ENCODE measurements around the gene RIC3.

RIC3 gene

DNA sequence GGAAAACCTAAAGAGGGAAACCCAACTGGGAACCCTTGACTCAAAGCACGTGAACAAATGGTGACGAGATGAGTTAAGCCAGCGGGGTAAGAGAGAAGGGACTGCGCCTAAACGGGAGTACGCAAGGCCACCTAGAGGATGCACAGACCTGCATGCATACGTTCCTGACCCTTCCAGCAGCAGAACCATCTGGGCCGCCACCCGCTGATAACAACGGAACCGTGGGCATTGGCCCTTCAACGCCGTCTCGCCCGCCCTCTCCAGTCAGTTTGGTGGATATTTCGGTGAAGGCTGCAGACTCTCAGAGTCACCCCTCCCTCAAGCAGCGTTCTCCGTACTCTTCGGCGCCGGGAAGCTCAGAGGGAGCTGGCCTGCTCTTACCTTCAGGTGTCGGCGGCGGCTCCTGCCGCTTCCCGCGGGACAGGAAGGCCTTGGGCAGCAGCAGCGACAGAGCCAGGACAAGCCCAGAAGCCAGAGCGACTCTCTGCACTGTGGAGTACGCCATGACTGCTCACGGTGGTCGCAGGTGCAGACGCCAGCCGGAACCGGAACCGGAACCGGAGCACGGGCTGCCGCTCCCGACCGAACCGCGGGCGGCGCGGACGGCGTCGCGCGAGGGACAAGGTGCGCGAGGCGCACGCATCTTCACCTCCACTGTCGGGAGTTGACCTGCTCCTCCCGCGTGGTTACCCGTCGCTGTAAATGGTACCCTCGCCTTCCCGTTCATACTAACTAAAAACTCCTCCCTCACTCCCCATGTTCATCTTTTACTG lies at the start of gene RIC3:
RIC3 (minus strand) TSS at position 541 of the 773 bp plus-strand sequence; CDS start at position 505, 36 bp downstream.
- peak; percentile 69 for DNase-seq (ENCODE audit: low read depth, low spot score)

DNA sequence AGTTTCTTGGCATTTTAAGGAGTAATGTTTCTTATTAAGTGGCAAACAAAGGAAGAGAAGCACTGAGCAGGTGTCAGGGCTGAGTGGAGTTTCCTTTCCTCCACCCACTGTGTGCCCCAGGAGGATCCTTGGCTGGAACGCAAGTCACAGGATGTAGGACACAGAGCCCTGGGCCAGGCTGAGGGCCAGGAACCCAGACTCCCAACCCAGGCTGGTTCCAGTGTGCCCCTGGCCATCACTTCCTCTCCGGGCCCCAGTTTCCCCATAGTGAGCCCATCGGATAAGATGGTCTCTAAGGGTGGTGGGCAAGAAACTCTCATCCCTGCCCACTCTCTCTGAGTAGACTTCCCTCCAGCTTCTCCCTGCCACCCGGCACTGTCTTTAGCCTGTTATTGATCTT lies 49.6 kb upstream of the RIC3 start:
- DNase-seq (ENCODE audit: low read depth, low spot score), result no peak

GRCh38 chr11:8217926-8218325 lies 49.1 kb upstream of the RIC3 start:
- DNase-seq (ENCODE audit: low read depth, low spot score), result peak; percentile 73

GRCh38 chr11:8217136-8217535 lies 48.3 kb upstream of the RIC3 start:
- no peak for DNase-seq (ENCODE audit: low read depth, low spot score)

- no peak for DNase-seq (ENCODE audit: low read depth, low spot score)
These were observed 44.6 kb upstream of the RIC3 start for GRCh38 chr11:8213376-8213775.

- peak; percentile 57 for DNase-seq (ENCODE audit: low read depth, low spot score)
These were observed 40.5 kb upstream of the RIC3 start for GRCh38 chr11:8209208-8209807.

DNA sequence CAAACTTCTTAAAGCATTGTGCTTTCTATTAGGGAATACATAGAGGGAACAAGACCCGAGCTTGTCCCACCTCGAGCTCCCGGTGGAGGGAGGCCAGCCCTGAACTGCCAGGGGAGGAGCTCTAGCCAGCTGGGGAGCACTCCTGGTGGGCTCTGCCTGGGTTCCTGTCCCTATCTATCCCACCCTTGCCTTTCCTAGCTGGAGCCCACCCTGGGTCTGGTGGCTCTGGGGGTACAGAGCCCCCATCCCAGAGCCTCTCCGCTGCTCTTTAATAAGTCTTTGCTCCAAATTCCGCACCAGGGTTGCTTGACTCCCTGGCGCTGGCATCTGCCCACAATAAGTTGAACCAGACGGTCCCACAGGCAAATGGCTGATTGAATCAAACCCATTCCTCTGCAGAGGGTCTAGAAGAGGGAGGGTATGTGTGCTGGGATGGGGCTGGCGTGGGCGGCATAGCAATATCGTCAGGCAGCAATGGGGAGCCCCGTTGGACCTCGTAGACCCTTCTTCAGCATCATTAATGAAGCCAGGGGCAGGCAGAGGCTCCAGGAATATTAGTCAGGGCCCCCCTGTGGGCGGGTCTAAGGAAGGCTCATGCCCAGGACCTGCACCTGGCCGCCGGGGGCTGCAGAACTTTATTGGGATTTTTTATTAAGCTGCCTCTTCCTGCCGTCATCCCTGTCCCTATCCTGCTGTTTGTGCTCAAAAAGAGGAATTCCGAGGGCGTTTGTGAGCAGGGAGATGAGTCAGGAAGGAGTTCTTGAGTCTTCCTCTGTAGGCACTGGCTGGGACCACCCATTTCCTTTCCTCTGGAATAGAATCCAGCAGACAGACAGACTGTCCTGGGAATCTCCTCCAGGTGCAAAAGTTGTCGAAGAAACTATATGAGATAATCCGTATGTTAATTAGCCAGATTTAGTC lies 38.5 kb upstream of the RIC3 start:
- no peak for DNase-seq (ENCODE audit: low read depth, low spot score)

- peak; percentile 33 for DNase-seq (ENCODE audit: low read depth, low spot score)
These were observed 37.6 kb upstream of the RIC3 start for GRCh38 chr11:8206251-8207079.

DNA sequence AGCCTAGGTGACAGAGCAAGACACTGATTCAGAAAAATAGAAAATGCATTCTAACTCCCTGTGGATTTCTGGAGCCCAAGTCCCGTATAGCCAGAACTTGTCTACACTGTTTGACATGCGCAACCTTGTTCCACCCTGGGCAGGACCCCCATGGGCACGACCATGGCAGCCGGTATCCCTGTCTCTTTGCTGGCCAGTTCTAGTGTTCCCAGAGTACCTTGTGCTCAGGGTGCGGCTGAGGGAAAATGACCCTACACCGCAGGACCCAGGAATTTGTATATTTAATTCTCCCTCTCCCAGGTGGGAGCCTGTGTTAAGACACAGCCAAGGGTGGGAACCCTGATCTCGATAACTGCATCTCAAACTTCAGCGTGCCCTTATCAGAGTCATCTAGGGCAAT lies 36.7 kb upstream of the RIC3 start:
- DNase-seq (ENCODE audit: low read depth, low spot score), result no peak

DNA sequence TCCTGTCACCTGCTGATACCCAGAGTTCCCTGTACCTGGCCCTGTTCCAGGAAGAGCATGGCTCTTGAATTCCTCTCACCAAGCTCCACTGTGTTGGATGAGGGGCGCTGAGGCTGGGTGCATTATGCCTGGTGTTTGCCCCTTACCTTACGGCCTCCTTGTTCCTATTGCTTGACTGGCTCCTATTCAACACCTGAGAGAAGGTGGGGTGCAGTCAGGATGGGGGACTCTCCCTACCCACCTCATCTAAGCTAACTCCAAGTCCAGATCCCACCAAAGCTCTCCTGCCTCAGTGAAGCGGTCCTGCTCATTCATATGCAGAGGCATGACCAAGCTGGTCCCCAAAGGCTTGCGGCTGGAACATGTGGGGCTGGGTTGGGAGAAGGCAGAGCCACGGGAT lies 35.8 kb upstream of the RIC3 start:
- DNase-seq (ENCODE audit: low read depth, low spot score), result no peak

DNA sequence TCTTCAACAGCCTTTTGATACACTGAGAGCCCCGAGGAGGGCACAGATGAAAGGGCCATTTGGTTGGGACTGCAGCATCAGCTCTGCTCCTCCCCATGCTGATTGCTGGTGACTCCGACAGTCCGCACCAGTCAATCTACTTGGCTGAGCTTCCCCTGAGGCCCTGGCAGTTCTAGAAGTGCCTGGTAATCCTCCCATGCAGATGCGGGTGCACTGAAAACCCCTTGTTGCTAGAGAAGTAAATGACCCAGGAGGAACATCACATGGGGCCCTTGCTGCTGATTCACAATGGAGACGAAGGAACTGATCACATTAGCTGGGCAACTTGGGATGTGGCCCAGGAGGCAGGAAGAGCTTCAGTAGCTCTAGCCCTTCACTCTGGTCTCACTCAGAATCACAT lies 35.2 kb upstream of the RIC3 start:
- no peak for DNase-seq (ENCODE audit: low read depth, low spot score)

GRCh38 chr11:8203414-8203715 lies 34.5 kb upstream of the RIC3 start:
- no peak for DNase-seq (ENCODE audit: low read depth, low spot score)

- no peak for DNase-seq (ENCODE audit: low read depth, low spot score)
These were observed 33.9 kb upstream of the RIC3 start for GRCh38 chr11:8202516-8203413.

GRCh38 chr11:8201644-8202365 lies 33.0 kb upstream of the RIC3 start:
- peak; percentile 46 for DNase-seq (ENCODE audit: low read depth, low spot score)

DNA sequence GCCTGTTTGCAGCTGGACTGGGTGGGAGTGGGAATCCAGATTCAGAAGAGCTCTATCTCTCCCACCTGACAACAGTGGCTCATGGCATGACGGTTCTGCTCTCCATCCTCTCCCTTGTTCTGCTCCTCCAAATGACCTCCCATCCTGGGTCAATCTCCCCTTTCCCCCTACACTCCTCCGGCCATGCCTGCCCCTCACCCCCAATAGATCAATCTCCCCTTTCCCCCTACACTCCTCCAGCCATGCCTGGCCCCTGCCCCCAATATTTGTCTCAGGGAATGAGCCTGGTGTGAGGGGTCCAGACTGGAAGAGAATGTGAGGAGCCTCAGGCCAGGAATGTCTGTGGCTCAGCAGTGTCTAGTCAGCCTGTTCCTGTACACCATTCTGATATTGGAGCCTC lies 30.9 kb upstream of the RIC3 start:
- no peak for DNase-seq (ENCODE audit: low read depth, low spot score)

- DNase-seq (ENCODE audit: low read depth, low spot score), result no peak
These were observed 27.9 kb upstream of the RIC3 start for GRCh38 chr11:8196749-8197148.

DNA sequence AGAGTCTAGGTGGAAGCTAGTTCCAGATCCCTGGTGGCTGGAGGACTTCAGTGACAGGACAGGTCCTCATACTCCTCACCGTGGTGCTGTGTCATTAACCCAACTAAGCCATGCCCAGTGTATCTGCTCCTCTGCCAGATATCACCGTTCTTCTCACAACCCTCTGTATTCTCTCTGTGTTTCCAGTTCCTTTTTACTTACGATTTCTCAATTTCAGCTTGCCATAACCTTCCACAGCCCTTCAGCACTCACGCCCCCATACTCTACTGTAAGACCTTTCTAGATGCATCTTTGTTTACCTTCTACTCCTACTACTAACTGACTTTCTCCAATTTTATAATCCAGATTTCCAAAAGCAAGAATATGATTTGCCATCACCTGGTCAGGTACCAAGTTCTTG lies 26.1 kb upstream of the RIC3 start:
- DNase-seq (ENCODE audit: low read depth, low spot score), result no peak

DNA sequence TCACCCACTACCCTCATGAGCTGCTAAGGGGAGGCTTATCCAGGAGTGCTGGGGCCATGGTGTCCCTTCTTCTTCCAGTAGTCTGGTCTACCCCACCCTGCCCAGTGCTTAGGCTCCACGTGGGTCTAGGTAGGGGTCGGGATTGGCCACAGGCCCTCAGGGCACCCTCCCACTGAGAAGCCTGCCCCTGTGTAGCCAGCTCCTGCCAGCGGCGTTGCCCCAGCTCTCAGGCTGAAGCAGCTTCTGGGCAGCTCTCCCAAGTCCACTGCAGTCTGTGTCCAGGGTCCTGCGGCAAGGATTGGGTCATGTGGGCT lies 24.0 kb upstream of the RIC3 start:
- DNase-seq (ENCODE audit: low read depth, low spot score), result no peak

DNA sequence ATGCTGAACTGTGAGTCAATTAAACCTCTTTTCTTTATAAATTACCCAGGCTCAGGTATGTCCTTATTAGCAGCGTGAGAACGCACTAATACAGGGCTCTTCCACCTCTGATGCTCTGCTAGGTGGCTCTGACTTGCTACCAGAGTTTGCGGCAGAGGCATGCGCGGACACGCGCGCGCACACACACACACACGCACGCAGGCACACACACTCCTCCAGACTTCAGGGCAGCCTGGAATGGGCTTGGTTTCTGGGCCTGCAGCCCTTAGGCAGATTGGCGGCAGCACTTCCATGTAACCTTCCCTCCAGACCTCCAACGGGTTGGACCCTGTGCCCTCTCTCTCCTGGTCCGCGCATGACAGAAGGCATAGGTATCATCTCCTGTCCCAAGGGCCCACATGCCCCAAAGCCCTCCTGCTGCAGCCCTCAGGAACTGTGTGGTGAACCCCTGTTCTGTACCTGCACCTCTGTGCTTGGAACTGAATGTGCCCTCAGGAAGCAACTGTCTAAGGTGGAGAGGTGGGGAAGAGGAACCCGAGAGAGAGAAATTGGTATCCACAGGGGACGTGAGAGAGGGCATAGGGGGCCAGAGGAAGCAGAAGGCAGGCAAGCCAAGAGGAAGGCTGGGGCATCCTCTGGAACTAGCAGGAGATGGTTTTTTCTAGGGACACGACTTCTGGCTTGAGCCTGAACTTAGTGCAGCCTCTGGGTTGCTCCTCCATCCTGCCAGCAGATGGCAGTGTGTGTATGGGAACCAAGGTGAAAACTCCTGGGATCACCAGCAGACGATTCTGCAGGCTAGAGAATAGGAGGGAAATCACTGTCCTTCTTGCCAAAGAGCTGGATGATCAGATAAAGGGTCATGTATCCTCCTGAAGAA lies 23.4 kb upstream of the RIC3 start:
- DNase-seq (ENCODE audit: low read depth, low spot score), result peak; percentile 86

Data from ELF-1 (cell line).